Uterus (tissue), 4 donors: Measurements from ENCODE around the gene ZNF407. TPM values are rescaled to one million over a fixed set of nuclear protein-coding genes. Genes with fewer than 3 reads are reported as not detected.

Source experiments
- DNase-seq, 2 donors: peaks; one replicate each; pipeline ENCODE4 v3.0.0-alpha.2; 2019 to 2020
- H3K27ac ChIP-seq, 2 donors: fragments of 200-600 bp; sonication (generic); 1 replicate in 1 of 2; 2 replicates in 1 of 2; pipeline ENCODE4 v1.5.1; 2016 to 2018
- H3K27me3 ChIP-seq, 2 donors: fragments of 200-600 bp; sonication (generic); one replicate each; pipeline ENCODE4 v1.5.1; 2018 to 2019; ENCODE audit warnings: control low read depth in 1 of 2
- H3K36me3 ChIP-seq, 2 donors: fragments of 200-600 bp; sonication (generic); one replicate each; pipeline ENCODE4 v1.5.1; 2019; ENCODE audit warnings: control low read depth in 1 of 2
- H3K4me1 ChIP-seq, 2 donors: fragments of 200-600 bp; sonication (generic); one replicate each; pipeline ENCODE4 v1.5.1; 2018 to 2019; ENCODE audit warnings: control low read depth in 1 of 2
- H3K4me3 ChIP-seq, 2 donors: fragments of 200-600 bp; sonication (generic); 1 replicate in 1 of 2; 2 replicates in 1 of 2; pipeline ENCODE4 v1.5.1; 2018 to 2019; ENCODE audit warnings: mild to moderate bottlenecking in 1 of 2
- H3K9me3 ChIP-seq, 2 donors: fragments of 200-600 bp; sonication (generic); one replicate each; pipeline ENCODE4 v1.5.1; 2019; ENCODE audit warnings: control low read depth in 1 of 2
- POLR2A ChIP-seq, 2 donors: fragments of 450-650 bp; IDR thresholded peaks; one replicate each; pipeline ENCODE4 v1.6.1; 2016; ENCODE audit warnings: antibody characterized with exemption in 2 of 2, mild to moderate bottlenecking in 1 of 2, moderate library complexity in 1 of 2
- intact Hi-C: fragments of 100-400 bp; cut with DNase I; formaldehyde crosslinking; loops from one replicate; pipeline ENCODE4 v1.15.1; 2023; ENCODE audit warnings: low total_unique reads
- total RNA-seq, 4 donors: library from RNA; depleted of rRNA in 3 of 4; stranded (reverse); fragments of >200 nt in 3 of 4; gene quantifications; one replicate each; pipeline versions ENCODE4 v1.1.0 to v1.2.4, GENCODE V29; 2014 to 2023
- TF ChIP-seq, protein P1 (sequence below), 4 experiments: fragments of 200-600 bp in 2 of 4; fragments of 450-650 bp in 2 of 4; sonication (generic) in 2 of 4; IDR thresholded peaks; one replicate each; pipeline ENCODE4 v1.5.1; 2016 to 2019; ENCODE audit warnings: antibody characterized with exemption in 4 of 4, mild to moderate bottlenecking in 2 of 4, moderate library complexity in 1 of 4
- donor health status: DM: yes; HTN: yes; CAD: no.

ZNF407 gene
- total RNA-seq, 4 donors from 2014 or later = 10.6 to 38.9 (median 23.7) TPM

DNA sequence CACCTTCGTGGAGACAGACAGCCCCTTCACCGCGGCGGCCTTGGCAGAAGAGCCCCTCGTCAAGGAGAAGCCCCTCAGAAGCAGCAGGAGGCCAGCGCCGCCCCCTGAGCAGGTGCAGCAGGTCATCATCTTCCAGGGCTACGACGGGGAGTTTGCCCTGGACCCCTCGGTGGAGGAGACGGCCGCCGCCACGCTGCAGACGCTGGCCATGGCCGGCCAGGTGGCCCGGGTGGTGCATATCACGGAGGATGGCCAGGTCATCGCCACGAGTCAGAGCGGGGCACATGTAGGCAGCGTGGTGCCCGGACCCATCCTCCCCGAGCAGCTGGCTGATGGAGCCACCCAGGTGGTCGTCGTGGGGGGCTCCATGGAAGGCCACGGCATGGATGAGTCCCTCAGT is 465.5 kb downstream of the ZNF407 start:
- H3K9me3 ChIP-seq = no peaks in the 10 kb centered on the region
- no peaks in the 10 kb centered on the region for H3K36me3 ChIP-seq
- H3K4me3 ChIP-seq = no peak overlapping the region
- DNase-seq = no peak
- intact Hi-C loops = no loop called here
- H3K4me1 ChIP-seq = no peaks in the 10 kb centered on the region
- no peak overlapping the region for H3K27ac ChIP-seq
- no peaks in the 10 kb centered on the region for H3K27me3 ChIP-seq
- no peak for TF ChIP-seq POLR2A (IDR thresholded peaks at IDR 0.05)
- TF ChIP-seq, protein P1, sequence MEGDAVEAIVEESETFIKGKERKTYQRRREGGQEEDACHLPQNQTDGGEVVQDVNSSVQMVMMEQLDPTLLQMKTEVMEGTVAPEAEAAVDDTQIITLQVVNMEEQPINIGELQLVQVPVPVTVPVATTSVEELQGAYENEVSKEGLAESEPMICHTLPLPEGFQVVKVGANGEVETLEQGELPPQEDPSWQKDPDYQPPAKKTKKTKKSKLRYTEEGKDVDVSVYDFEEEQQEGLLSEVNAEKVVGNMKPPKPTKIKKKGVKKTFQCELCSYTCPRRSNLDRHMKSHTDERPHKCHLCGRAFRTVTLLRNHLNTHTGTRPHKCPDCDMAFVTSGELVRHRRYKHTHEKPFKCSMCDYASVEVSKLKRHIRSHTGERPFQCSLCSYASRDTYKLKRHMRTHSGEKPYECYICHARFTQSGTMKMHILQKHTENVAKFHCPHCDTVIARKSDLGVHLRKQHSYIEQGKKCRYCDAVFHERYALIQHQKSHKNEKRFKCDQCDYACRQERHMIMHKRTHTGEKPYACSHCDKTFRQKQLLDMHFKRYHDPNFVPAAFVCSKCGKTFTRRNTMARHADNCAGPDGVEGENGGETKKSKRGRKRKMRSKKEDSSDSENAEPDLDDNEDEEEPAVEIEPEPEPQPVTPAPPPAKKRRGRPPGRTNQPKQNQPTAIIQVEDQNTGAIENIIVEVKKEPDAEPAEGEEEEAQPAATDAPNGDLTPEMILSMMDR (IDR thresholded peaks at IDR 0.05) = no peak

DNA sequence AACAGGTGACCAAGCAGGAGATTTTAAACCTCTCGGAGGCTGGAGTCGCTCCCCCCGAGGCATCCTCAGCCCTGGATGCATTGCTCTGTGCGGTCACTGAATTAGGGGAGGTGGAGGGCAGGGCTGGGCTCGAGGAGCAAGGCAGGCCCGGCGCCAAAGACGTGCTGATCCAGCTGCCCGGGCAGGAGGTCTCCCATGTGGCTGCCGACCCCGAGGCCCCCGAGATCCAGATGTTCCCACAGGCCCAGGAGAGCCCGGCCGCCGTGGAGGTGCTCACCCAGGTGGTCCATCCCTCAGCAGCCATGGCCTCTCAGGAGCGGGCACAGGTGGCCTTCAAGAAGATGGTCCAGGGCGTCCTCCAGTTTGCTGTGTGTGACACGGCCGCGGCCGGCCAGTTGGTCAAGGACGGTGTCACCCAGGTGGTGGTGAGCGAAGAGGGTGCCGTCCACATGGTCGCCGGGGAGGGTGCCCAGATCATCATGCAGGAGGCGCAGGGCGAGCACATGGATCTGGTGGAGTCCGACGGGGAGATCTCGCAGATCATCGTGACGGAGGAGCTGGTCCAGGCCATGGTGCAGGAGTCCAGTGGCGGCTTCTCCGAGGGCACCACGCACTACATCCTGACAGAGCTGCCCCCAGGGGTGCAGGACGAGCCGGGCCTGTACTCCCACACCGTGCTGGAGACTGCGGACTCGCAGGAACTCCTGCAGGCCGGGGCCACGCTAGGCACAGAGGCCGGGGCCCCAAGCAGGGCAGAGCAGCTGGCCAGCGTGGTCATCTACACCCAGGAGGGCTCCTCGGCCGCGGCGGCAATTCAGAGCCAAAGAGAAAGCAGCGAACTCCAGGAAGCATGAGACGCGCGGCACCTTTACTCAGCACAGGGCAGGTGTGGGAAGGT is 466.2 kb downstream of the ZNF407 start:
- H3K27ac ChIP-seq = no peak overlapping the region
- no peaks in the 10 kb centered on the region for H3K9me3 ChIP-seq
- intact Hi-C loops = no loop called here
- no peak for DNase-seq
- no peaks in the 10 kb centered on the region for H3K27me3 ChIP-seq
- no peaks in the 10 kb centered on the region for H3K36me3 ChIP-seq
- no peak overlapping the region for H3K4me3 ChIP-seq
- no peaks in the 10 kb centered on the region for H3K4me1 ChIP-seq
- TF ChIP-seq, protein P1 (IDR thresholded peaks at IDR 0.05) = no peak
- TF ChIP-seq POLR2A (IDR thresholded peaks at IDR 0.05) = no peak

DNA sequence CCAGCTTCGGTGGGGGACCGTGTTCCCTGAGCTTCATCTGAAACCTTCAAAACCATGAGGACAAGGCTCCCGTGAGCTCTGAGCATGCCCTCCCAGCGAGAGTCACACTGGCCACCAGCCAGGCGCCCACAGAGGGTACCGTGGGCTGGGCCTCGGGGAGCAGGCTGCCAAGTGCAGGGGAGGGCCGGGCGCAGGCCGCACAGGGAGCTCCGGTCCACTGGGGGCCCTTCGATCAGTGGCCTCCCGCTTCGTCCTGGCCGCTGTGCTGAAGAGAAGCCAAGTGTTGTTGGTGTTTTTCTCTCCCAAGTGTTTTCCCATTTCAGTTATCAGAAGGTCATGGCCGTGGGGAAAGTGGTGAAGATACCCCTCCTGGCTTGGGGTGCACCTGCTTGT is 466.8 kb downstream of the ZNF407 start:
- Histone ChIP-seq H3K36me3 (no peaks in the 10 kb centered on the region), H3K27ac (no peak overlapping the region), H3K4me1 (no peaks in the 10 kb centered on the region), H3K4me3 (no peak overlapping the region), H3K9me3 (no peaks in the 10 kb centered on the region), H3K27me3 (no peaks in the 10 kb centered on the region)
- intact Hi-C loops = no loop called here
- DNase-seq = no peak
- no peak for TF ChIP-seq POLR2A (IDR thresholded peaks at IDR 0.05)
- TF ChIP-seq, protein P1 (IDR thresholded peaks at IDR 0.05) = no peak

DNA sequence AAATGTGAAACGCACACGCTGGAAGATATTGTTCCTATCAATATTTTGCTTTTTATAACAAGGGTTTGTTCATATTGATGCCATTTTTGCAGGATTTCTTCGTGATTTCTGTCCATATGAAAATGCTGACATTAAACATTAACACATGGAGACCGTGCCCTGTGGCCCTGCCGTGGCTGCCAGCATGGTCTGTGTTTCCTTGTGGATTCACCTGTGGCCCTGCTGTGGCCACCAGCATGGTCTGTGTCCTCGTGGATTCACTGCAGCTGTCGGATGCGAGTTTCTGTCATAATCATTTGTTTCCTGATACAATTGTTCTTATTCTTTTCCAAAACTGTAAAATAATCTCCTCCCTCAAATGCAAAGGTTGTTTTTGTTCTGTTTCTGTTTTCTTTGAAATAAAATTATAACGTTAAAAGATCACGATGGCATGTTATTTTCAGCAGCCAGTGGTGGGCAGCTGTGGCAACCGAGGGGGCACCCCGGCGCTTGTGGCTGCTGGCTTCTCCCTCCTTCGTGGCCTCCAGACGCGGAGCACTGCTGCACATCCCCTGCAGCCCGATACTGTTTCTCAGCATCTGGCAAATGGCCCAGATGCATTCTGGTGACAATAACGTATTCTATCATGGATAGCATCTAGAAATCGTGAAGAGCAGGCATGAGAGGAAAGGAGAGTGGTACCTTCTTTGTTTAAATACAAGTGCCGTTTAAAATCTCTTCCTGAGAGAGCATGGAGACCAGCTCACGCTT is 467.8 kb downstream of the ZNF407 start:
- H3K27ac ChIP-seq = no peak overlapping the region
- no peaks in the 10 kb centered on the region for H3K4me1 ChIP-seq
- H3K36me3 ChIP-seq = no peaks in the 10 kb centered on the region
- DNase-seq = no peak
- H3K9me3 ChIP-seq = no peaks in the 10 kb centered on the region
- no peaks in the 10 kb centered on the region for H3K27me3 ChIP-seq
- TF ChIP-seq, protein P1 (IDR thresholded peaks at IDR 0.05) = no peak
- no peak for TF ChIP-seq POLR2A (IDR thresholded peaks at IDR 0.05)
- intact Hi-C loops = no loop called here
- H3K4me3 ChIP-seq = no peak overlapping the region
